Lung microvascular endothelial cell (primary cell): Measurements from ENCODE around the gene CDH15. TPM values are rescaled to one million over a fixed set of nuclear protein-coding genes. Genes with fewer than 3 reads are reported as not detected.
"Not testable (repeated sequence)": the region's sequence is repeated elsewhere in the genome, so short reads cannot be mapped to it uniquely, and the experiment has no call there.

Experiments used
- DNase-seq, 2 donors: peaks; one replicate each; pipeline versions ENCODE4 v3.0.0 to v3.0.0-alpha.2; 2010; ENCODE audit warnings: low read depth in 2 of 2
- total RNA-seq: library from RNA; depleted of rRNA; stranded (reverse); fragments of >200 nt; gene quantifications from 2 replicates; pipeline ENCODE4 v1.2.1, GENCODE V29; 2014

CDH15 gene
- total RNA-seq, 1 donor from 2014 or later, result under 0.01 TPM

DNA sequence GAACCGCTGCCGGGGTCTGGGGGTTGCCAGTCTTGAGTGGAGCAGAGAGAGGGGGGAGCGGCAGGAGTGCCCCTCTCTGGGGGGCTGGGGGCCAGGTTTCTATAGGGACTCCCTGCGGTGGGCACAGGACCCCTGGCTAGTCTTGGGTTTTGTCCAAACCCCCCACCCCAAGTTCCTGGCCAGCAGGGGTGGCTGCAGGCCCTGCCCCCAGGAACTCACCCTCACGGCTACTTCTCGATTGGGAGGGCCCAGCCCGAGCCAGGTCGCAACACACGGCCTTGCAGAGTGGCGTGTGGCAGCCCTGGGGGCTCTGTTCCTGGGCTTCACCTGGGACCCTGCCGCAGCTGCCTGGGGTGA is 601 bp downstream of the CDH15 start:
- DNase-seq, result no peak

DNA sequence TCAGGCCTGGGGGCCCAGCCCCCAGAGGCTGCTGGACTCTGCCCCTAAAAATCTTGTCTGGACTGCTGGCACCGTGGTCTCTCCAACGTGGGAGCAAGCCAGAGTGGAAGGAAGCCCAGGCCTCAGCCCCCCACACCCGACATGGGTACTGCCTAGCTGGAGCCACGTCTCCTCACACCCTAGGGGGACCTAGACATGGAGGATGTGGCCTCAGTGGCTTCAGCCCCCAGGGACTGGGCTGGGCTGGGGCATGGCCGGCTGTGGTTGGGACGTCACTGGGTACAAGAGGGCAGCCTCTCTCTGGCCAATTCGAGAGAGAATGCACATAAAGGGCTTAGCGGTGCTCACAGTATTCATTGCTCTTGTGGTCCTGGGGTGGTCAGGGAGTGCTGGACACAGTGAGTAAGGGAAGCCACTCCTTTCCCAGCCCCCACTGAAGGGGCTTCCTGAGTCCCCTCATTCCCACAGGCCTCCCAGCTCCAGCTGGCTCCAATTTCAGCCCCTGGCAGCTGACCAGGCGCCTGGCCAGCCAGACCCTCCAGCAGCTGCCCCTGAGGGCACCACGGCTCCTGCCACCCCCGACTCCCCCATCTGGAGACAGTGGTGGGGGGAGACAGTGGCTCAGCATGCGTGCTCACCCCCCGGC is 1.1 kb downstream of the CDH15 start:
- DNase-seq, result no peak

DNA sequence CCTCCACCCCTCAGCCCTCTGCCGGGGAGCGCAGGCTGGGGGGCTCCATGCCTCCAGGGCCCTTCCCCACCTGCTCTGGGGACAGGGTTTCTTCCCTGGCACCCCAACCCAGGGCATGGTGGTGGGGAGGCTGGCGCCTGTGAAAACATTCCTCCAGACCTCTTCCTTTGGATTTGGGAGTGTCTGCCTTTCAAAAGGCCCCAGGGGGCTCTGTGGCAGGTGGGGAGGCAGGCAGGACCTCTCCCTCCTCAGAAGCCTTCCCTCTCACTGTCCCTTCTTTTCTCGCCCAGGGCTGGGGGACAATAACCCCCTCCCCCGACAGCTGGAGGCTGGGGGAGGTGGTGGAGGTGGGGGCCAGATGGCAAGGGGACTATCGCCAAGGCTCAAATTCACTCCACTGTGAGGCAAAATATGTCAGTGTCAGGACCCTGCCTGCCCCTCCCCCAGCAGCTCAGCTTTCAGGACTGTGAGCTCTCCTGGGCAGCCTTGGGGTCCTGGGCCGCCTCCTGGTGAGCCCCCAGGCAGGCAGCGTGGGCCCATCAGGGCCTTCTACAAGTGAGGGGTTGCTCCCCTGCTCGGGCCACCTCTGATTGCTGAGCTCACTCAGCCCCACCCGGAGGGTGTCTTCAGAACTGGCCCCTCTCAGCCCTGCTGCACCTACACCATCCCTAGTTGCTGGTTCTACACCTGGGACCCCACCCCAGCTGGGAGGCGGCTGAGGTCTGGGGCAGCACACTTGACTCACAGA is 1.8 kb downstream of the CDH15 start:
- DNase-seq, result no peak

DNA sequence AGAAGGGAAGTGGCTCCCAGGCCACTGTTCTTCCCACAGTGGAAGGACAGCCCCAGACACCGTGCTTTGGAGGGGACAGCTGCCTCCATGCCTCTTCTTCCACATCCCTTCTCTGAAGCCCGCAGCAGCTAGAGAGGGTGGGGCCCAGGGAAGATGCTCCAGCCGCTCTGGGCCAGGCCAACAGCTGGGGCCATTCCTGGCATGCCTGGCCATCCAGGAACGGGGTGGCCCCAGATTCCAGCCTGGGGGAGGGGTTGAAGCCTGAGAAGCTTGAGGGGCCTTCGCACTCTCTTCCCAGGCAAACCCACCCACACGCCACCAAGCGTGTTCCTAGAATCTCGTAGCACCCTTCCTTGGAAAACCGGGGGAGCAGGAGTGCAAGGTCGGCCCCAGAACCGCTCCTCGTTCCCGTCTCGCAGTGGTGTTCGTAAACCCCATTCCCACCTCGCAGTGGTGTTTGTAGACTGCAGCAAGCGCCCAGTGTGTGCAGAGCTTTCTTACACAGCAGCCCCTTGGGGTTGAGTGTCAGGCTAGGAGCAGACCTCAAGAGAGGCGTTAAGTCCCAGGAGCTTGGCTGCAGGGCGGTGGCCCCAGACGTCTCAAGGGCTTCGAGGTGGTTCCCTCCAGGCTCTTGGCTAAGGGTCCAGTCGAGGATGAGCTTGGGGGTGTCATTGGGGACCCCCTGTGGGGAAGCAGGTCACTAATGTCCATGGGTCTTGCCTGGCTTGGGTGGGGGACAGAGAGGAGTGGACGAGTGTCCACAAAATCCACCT is 2.7 kb downstream of the CDH15 start:
- no peak for DNase-seq

DNA sequence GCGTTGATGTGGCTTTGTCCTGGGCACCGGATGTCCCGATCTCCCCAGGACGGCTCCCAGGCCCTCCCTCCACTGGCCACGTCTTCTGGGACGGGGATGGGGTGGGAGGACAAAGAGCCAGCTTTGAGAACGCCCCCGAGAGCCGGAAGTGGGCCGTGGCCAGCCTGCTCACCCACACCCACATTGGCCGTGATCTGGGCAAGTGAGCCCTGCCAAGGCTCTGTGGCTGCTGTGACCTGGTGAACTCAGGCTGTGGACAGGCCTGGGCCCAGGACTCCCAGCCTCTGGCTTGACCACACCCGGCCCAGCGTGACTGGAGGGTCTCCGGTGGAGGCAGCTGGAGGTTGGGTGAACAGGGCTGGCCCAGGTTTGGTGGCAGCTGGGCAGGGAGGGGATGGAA is 3.3 kb downstream of the CDH15 start:
- no peak for DNase-seq

DNA sequence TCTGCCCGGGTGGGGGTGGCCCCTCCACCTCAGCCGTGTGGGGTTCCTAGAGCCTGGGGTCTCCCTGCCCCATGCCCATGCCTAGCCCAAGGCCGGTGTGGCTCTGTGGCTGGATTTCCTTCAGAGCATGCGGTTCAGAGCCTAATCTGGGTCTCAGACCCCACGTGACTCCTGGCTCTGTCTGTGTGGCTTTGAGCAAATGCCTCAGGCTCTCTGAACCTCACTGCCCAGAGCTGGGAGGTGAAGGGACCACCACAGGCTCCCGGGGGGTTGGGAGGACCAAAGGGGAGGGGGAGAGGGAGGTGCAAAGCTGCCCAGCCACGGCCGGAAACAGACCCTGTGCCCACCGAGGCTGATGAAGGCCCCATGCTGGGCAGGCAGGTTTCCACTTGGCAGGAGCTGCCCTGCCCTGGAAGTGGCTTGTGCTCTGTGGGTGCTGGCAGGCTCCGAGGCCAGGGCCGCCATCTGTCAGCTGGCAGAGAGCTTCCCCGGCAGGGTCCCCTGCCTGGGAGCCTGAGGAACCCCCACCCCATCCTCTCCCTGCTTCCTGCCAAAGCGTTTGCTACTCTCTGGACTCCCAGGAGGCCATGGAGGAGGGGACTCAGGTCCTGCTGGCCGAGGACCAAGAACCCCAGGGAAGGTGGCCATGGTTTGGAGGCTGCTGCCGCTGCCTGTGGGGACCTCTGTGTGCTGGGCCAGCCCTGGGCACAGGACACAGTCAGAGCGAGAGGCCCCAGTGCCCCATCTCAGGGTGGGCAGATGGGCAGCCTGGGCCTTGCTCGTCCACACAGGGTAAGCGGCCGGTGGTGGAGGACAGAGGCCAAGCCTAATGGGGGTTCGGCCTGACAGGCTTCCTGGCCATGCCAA is 4.0 kb downstream of the CDH15 start:
- DNase-seq, result no peak

DNA sequence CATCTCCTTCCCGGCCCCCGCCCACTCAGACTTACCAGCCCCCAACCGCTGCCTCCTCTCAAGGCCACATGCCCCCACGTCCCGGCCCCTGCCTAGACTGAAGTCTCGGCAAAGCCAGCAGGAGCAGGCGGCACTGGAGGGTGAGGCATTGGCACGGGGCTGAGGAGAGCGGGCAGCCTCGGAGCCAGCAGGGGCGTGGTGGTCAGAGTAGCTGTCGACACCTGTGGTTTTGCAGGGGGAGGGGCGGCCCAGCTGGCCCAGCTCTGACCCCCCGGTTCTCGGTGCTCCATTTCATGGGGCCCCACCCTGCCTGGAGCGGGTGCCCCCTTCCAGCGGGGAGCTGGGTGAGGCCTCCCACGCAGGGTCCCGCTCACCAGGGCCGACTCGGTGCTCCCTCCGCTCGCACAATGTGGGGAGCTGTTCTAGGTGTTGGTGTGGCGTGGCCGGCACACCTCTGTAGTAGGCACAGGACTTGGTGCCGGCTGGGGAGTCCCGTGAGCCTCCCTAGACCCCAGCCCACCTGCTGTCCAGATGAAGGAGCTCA is 4.7 kb downstream of the CDH15 start:
- DNase-seq, result no peak

DNA sequence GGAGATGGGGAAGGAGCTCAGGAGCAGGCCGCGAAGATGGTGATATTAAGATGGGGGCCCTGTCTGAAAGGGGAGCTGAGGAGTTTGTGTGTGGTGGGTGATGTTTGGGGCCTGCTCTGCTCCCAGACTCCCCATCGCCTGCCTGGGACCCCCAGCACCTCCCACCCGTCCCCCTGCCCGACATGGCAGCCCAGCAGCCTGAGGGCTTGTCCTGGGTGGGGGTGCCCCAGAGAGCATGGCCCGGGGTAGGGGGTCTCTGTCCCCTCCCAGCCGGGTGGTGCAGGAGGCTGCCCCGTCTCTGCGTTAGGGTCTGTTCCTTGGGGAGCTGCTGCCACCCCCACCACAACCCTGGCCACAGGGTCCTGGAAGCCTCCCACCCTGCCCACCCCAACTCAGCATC is 5.2 kb downstream of the CDH15 start:
- no peak for DNase-seq

DNA sequence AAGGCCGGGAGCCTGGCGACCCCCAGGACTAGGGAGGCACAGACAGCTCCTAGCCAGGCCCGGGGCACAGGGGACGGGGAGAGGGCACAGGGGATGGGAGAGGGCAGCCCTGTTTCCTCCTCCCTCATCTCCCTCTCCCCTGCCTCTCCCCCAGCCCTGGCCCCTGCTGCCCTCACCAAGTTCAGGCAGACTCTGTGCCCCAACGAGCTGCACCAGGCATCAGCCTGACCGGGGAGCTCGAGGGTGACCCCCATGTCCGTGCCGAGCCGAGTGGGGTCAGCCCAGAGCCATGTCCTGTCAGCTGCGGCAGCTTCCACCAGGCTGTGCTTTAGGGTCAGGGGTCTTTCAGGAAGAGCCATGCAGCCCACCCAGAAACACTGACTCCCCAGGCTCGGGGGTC is 6.0 kb downstream of the CDH15 start:
- no peak for DNase-seq

DNA sequence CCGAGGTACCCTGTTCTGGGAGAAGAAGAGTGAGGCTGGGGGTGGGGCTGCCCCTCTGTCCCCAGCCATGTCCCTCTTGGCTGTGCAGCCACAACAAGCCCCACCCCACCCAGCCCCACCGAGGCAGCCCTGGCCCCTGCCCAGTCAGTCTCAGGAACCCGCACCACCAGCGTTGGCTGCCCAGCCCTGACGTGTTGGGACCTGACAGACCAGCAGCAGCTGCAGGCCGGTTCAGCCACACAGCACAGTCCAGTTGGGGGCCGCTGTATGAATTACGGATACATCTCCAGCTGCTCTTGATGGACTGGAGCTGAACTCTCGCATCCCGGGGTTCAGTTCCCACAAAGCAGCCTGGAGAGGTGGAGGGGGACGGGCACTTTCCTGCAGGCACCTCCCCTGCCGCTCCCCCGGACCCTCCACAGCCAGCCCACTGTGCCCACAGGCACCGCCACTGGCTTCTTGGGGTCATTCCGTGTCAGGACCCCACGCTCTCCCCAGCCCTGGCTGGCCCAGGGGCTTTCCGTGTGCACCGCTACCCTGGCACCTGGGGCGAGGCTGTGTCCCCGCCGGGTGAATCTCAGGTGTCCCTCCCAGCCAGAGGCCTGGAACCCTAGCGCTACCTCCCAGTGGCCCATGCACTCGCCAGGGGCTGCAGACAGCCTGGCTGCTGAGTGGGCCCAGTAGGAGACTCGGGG is 7.1 kb downstream of the CDH15 start:
- no peak for DNase-seq

DNA sequence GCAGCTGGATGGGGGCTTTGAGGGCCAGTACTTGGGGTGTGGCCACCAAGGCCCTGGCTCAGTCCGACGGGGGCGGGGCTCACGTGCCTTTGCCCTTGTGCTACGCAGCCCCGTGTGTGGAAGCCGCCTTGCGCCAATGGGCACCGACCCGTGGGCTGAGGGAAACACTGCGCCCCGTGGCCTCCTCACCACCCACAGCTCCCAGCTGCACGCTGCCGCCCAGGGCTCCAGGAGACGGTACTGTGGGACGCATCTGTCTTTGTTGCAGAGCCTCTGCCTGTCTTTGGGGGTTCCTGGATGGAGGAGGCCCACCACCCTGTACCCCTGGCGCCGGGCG is 7.6 kb downstream of the CDH15 start:
- DNase-seq, result no peak

DNA sequence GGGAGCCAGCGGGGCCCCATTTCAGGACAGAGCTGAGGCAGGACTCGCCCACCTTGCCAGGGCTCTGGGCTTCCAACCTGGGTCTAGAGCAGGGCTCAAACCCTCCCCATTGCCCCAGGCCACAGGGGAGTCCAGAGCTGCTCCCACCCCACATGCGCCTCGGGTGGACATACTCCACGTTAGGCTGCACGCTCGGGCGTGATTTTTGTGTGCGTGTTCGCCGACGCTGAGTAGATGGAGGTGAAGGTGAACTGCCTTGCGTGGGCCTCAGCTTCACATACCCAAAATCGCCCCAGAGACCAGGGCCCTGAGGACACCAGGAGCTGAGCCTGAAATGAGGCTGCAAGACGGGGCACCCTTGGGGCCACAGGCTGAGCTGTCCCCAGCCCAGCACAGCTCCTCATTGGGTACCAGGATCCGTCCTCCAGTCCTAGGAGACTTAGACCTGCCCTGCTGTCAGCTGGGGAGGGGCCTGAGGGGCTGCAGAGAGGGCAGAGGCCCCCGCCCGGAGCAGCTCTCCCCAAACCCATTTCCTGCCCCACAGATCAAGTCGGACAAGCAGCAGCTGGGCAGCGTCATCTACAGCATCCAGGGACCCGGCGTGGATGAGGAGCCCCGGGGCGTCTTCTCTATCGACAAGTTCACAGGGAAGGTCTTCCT is 8.2 kb downstream of the CDH15 start:
- DNase-seq, result no peak

DNA sequence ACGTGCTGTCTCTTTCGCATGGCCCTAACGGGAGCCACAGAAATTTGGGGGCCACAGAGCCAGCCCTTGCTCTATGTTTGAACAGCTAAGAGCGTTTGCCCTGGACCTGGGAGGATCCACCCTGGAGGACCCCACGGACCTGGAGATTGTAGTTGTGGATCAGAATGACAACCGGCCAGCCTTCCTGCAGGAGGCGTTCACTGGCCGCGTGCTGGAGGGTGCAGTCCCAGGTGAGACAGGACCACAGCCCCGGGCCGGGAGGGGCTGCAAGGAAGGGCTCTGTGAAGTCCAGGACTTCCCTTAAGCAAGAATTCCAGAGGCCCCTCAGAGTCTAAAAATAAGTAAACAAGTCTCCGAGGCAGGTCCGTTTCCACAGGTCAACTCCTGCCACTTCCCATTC is 11.9 kb downstream of the CDH15 start:
- DNase-seq, result no peak

DNA sequence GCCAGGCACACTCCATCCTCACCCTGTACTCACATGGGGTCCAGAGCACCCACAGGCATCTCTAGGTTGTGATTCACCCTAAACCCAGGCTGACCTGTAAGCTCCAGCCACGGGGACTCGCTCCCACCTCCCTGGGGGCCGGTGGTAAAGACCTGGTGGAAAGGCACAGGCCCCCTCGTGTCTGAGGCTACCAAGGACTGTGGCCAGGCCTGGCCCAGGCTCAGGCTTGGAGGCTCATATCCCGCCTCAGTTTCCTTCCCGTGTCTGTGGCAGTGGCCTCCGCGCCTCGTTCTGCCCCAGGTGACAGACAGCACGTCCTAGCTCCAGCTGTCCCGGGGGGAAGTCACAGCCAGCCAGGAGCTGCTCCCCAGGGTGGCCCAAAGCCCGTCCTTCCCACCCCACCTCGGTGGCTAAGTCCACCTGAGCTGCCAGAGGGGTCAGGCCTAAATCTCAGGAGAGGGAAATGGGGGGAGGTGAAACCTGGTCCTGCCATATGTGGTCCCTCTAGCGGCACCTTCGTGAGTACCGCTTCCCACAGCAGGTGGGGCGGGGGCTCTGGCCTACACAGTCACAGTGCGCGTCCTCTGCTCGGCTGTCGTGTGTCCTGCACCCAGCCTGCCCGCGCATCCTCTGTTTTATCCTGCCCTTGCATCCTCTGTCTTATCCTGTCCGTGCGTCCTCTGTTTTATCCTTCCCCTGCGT is 12.6 kb downstream of the CDH15 start:
- DNase-seq, result no peak

DNA sequence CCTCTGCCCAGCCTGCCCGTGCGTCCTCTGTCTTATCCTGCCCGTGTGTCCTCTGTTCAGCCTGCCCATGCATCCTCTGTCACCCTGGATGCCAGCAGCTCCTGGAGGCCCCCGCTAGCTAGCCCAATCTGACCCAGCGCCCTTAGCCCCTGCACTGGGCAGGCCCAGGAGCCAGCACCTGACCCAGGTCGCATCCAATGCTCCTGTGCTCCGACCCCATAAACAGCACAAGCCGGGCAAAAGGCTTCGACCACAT is 13.1 kb downstream of the CDH15 start:
- no peak for DNase-seq

DNA sequence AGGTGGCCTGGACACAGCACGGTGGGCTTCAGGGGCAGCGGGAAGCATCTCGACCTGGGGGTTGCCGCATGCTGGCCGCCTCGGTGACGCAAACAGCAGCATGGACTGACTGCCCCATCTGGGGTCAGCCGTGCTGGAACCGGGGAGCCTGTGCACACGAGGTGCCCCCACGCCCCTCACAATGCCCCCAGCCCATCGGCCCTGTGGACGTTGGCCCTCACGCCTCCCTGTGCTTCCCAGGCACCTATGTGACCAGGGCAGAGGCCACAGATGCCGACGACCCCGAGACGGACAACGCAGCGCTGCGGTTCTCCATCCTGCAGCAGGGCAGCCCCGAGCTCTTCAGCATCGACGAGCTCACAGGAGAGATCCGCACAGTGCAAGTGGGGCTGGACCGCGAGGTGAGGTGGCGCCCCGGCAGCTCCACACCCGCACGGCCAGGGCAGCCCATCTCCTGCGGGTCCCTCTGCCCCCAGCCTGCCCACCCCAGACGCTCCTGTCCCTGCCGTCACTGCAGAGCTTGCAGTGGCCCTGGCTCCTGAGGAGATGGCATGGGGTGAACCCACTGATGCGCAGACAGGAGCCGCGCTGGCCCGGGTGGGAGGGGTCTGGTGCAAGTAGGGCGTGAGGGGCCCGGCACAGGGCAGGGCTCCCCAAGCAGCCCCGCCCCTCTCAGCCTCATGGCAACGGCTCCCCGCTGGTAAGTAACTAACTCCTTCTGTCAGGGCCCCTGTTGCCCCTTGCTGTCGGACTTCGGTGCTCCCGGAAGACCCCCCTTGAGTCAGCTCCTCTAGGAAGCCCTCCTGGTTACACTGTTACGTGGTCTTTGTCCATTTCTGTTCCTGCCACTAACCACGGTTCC is 13.6 kb downstream of the CDH15 start:
- DNase-seq, result no peak

DNA sequence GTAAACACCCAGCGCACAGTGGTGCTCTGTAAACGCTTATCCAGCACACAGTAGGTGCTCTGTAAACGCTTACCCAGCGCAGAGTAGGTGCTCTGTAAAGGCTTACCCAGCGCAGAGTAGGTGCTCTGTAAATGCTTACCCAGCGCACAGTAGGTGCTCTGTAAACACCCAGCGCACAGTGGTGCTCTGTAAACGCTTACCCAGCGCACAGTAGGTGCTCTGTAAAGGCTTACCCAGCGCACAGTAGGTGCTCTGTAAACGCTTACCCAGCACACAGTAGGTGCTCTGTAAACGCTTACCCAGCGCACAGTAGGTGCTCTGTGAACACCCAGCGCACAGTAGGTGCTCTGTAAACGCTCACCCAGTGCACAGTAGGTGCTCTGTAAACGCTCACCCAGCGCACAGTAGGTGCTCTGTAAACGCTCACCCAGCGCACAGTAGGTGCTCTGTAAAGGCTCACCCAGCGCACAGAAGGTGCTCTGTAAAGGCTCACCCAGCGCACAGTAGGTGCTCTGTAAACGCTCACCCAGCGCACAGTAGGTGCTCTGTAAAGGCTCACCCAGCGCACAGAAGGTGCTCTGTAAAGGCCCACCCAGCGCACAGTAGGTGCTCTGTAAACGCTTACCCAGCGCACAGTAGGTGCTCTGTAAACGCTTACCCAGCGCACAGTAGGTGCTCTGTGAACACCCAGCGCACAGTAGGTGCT is 14.5 kb downstream of the CDH15 start:
- DNase-seq, result not testable (repeated sequence)

DNA sequence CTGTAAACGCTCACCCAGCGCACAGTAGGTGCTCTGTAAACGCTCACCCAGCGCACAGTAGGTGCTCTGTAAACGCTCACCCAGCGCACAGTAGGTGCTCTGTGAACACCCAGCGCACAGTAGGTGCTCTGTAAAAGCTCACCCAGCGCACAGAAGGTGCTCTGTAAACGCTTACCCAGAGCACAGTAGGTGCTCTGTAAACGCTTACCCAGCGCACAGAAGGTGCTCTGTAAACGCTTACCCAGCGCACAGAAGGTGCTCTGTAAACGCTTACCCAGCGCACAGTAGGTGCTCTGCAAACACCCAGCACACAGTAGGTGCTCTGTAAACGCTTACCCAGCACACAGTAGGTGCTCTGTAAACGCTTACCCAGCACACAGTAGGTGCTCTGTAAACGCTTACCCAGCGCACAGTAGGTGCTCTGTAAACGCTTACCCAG is 15.1 kb downstream of the CDH15 start:
- DNase-seq, result not testable (repeated sequence)
